GM12874 (cell line): ENCODE data around the gene HORMAD2.

Source experiments
- CTCF ChIP-seq: IDR thresholded peaks from 2 replicates; pipeline ENCODE4 v1.5.1; 2011; ENCODE audit warnings: low read depth, mild to moderate bottlenecking, control low read depth, low read length, moderate library complexity; ENCODE audit not compliant: insufficient read depth

Gene HORMAD2

GRCh38 chr22:30132290-30132996 lies 52.2 kb downstream of the HORMAD2 start:
- TF ChIP-seq CTCF = no peak

- no peak for TF ChIP-seq CTCF
Measured at GRCh38 chr22:30140414-30140813, 60.1 kb downstream of the HORMAD2 start.

- TF ChIP-seq CTCF = no peak
Measured at GRCh38 chr22:30143265-30143664, 63.0 kb downstream of the HORMAD2 start.

GRCh38 chr22:30144391-30144790 lies 64.1 kb downstream of the HORMAD2 start:
- TF ChIP-seq CTCF = no peak

DNA sequence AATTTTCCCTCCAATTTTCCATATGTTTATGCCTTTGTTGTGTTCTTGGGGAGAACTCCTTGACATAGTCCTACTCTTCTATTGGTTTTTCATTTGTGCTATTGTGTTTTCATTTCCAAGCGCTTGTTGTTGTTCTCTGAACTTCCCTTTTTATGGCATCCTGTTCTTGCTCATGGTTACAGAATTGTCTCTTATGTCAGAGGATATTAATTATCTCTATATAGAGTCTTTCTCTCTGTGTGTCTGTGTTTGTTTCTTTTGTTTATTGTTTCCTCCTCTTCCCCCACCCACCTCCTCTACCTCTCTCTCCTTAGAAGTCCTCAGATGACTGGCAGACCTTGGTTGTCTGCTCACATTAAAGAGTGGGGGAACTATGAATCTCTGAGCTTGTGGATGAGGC lies 69.9 kb downstream of the HORMAD2 start:
- no peak for TF ChIP-seq CTCF

- TF ChIP-seq CTCF = no peak
Measured at GRCh38 chr22:30158277-30158676, 78.0 kb downstream of the HORMAD2 start.

- TF ChIP-seq CTCF = no peak
Measured at GRCh38 chr22:30158744-30159500, 78.7 kb downstream of the HORMAD2 start.
